BJ (cell line): Measurements from ENCODE around the gene ANKLE2. TPM values are rescaled to one million over a fixed set of nuclear protein-coding genes. Genes with fewer than 3 reads are reported as not detected.

Experiments used
- CTCF ChIA-PET: fragments of 350-600 bp; formaldehyde crosslinking; extraction: SDS; loops from one replicate; lab custom pipeline; 2021; ENCODE audit warnings: antibody characterized with exemption, inconsistent platforms; lab: Yijun Ruan, JAX
- POLR2A ChIA-PET: fragments of 300-600 bp; sonication (Branson Sonifier 250); formaldehyde crosslinking; extraction: SDS; loops from one replicate; lab custom pipeline; 2021; ENCODE audit warnings: antibody characterized with exemption; lab: Charles Lee
- DNase-seq: peaks from one replicate; pipeline ENCODE4 v3.0.0-alpha.2; 2011; ENCODE audit warnings: low read depth
- H3K27me3 ChIP-seq: 2 replicates; pipeline ENCODE4 v1.6.0; 2011; ENCODE audit warnings: low read length; ENCODE audit not compliant: control insufficient read depth, insufficient read depth
- H3K36me3 ChIP-seq: 2 replicates; pipeline ENCODE4 v1.5.1; 2011; ENCODE audit warnings: low read length; ENCODE audit not compliant: control insufficient read depth, insufficient read depth
- H3K4me3 ChIP-seq: 2 replicates; pipeline ENCODE4 v1.5.1; 2011; ENCODE audit warnings: low read depth, mild to moderate bottlenecking, control low read depth, low read length
- CTCF ChIP-seq: IDR thresholded peaks from 2 replicates; pipeline ENCODE4 v1.5.1; 2011; ENCODE audit warnings: low read depth, mild to moderate bottlenecking, control low read depth, inconsistent platforms, low read length, moderate library complexity; ENCODE audit not compliant: insufficient read depth
- polyA plus RNA-seq: library from polyadenylated mRNA; depleted of rRNA; stranded (reverse); fragments of >200 nt; gene quantifications from 2 replicates; pipeline ENCODE4 v1.2.3, GENCODE V29; 2011

The ANKLE2 gene
- polyA plus RNA-seq, 1 experiment, result 119 TPM

- DNase-seq, result no peak
Observed at GRCh38 chr12:132774646-132775275, 13.1 kb upstream of the ANKLE2 start.

GRCh38 chr12:132774159-132774558 is 12.5 kb upstream of the ANKLE2 start:
- DNase-seq, result no peak
- Histone ChIP-seq H3K27me3 (no peaks in the 10 kb centered on the region), H3K36me3 (peaks cover 54% of the 10 kb centered on the region), H3K4me3 (no peak overlapping the region)
- ChIA-PET POLR2A (no interaction called here), CTCF (interaction anchor here (0.6 kb wide), 1 partner anchor 15 kb away, joined by 3 read pairs; no protein-coding TSS in a partner anchor)
- TF ChIP-seq CTCF, result no peak

More at GRCh38 chr12:132774646-132775275, 13.1 kb upstream of the ANKLE2 start:
- peaks cover 50% of the 10 kb centered on the region for H3K36me3 ChIP-seq
- ChIA-PET POLR2A (no interaction called here), CTCF (interaction anchor here (0.6 kb wide), 2 partner anchors 15 to 130 kb away, joined by 3 read pairs; no protein-coding TSS in a partner anchor)
- H3K4me3 ChIP-seq, result no peak overlapping the region
- H3K27me3 ChIP-seq, result no peaks in the 10 kb centered on the region
- no peak for TF ChIP-seq CTCF

- H3K4me3 ChIP-seq, result no peak overlapping the region
- ChIA-PET CTCF (no interaction called here), POLR2A (no interaction called here)
- H3K36me3 ChIP-seq, result peaks cover 53% of the 10 kb centered on the region
- DNase-seq, result no peak
- no peaks in the 10 kb centered on the region for H3K27me3 ChIP-seq
- TF ChIP-seq CTCF, result no peak
Observed at GRCh38 chr12:132773077-132773955, 11.7 kb upstream of the ANKLE2 start.

- no peak overlapping the region for H3K4me3 ChIP-seq
- no peak for TF ChIP-seq CTCF
- no peaks in the 10 kb centered on the region for H3K27me3 ChIP-seq
- peaks cover 51% of the 10 kb centered on the region for H3K36me3 ChIP-seq
- ChIA-PET POLR2A (no interaction called here), CTCF (no interaction called here)
- DNase-seq, result no peak
Observed at GRCh38 chr12:132772606-132773005, 11.0 kb upstream of the ANKLE2 start.

GRCh38 chr12:132771126-132771838 is 9.7 kb upstream of the ANKLE2 start:
- Histone ChIP-seq H3K4me3 (no peak overlapping the region), H3K36me3 (peaks cover 38% of the 10 kb centered on the region), H3K27me3 (no peaks in the 10 kb centered on the region)
- ChIA-PET CTCF (no interaction called here), POLR2A (no interaction called here)
- TF ChIP-seq CTCF, result no peak
- DNase-seq, result no peak
